Activated CD8-positive, alpha-beta T cell treated with anti-CD3 and anti-CD28 coated beads, Interleukin-2, amount 10 ng/mL, durations not matched to agents 7 days and 5 days (primary cell): ENCODE measurements around the gene AGMO. TPM values are rescaled to one million over a fixed set of nuclear protein-coding genes. Genes with fewer than 3 reads are reported as not detected.

Experiments used
- ATAC-seq: fragments of 150-1000 bp; cut with Tn5 transposase; one replicate; pipeline ENCODE4 v1.10.0; 2021; ENCODE audit warnings: moderate library complexity
- CTCF ChIA-PET: fragments of 350-600 bp; sonication (Branson Sonifier 250); formaldehyde crosslinking; loops from one replicate; lab custom pipeline; 2021; ENCODE audit warnings: antibody characterized with exemption; lab: Charles Lee
- POLR2A ChIA-PET: fragments of 350-600 bp; sonication (Branson Sonifier 250); formaldehyde crosslinking; loops from one replicate; lab custom pipeline; 2021; ENCODE audit warnings: antibody characterized with exemption; lab: Charles Lee
- DNase-seq: peaks from one replicate; pipeline ENCODE4 v3.0.0-alpha.2; 2020
- H3K27ac Mint-ChIP-seq: one replicate; pipeline ENCODE4 v1.8.0; 2021; ENCODE audit warnings: mild to moderate bottlenecking, mixed read lengths
- H3K27me3 Mint-ChIP-seq: one replicate; pipeline ENCODE4 v1.8.0; 2021; ENCODE audit warnings: low read depth, mixed read lengths
- H3K36me3 Mint-ChIP-seq: one replicate; pipeline ENCODE4 v1.8.0; 2021; ENCODE audit warnings: low read depth, mixed read lengths
- H3K4me1 Mint-ChIP-seq: one replicate; pipeline ENCODE4 v1.8.0; 2021; ENCODE audit warnings: low read depth, mixed read lengths
- H3K4me3 Mint-ChIP-seq: one replicate; pipeline ENCODE4 v1.8.0; 2021; ENCODE audit warnings: mild to moderate bottlenecking, mixed read lengths
- H3K9me3 Mint-ChIP-seq: one replicate; pipeline ENCODE4 v1.8.0; 2022; ENCODE audit warnings: mixed read lengths; ENCODE audit not compliant: insufficient read depth
- total RNA-seq, 2 experiments: library from RNA; stranded (reverse); gene quantifications; one replicate each; pipeline ENCODE4 v1.2.3, GENCODE V29; 2021

The AGMO gene
- total RNA-seq, 2 experiments from 2014 or later: not detected

GRCh38 chr7:15174485-15174884 lies 387.3 kb downstream of the AGMO start:
- POLR2A ChIA-PET: no interaction called here
- H3K36me3 Mint-ChIP-seq: no peaks in the 10 kb centered on the region

DNA sequence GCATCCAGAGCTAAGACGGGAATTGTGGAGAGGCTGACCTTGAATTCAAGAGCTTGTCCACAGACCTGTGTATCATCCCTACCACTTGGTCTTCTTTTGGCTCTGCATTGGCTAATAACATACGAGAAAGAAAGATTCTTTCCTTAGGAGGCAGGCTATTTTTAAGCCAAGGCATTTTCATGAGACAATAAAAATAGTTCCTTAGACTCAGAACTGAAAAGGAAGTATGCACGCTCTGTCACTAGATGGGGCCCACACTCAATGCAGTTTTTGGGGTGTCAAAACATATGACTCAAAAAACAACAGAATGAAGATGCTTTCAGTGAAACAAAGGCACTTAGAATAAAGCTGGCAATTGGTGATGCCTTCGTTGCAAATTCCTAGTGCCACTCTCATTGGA lies 393.3 kb downstream of the AGMO start:
- no peaks in the 10 kb centered on the region for H3K4me1 Mint-ChIP-seq
- POLR2A ChIA-PET: no interaction called here
- H3K9me3 Mint-ChIP-seq: no peaks in the 10 kb centered on the region
- ATAC-seq: no peak
- H3K27me3 Mint-ChIP-seq: no peaks in the 10 kb centered on the region
- CTCF ChIA-PET: no interaction called here
- H3K4me3 Mint-ChIP-seq: no peak overlapping the region
- H3K27ac Mint-ChIP-seq: no peak overlapping the region
- DNase-seq: no peak
- H3K36me3 Mint-ChIP-seq: no peaks in the 10 kb centered on the region

More at GRCh38 chr7:15174485-15174884, 387.3 kb downstream of the AGMO start:
- CTCF ChIA-PET: no interaction called here
- Mint-ChIP-seq H3K27ac (no peak overlapping the region), H3K4me1 (no peaks in the 10 kb centered on the region), H3K9me3 (no peaks in the 10 kb centered on the region), H3K27me3 (no peaks in the 10 kb centered on the region), H3K4me3 (no peak overlapping the region)
- no peak for DNase-seq
- no peak for ATAC-seq

DNA sequence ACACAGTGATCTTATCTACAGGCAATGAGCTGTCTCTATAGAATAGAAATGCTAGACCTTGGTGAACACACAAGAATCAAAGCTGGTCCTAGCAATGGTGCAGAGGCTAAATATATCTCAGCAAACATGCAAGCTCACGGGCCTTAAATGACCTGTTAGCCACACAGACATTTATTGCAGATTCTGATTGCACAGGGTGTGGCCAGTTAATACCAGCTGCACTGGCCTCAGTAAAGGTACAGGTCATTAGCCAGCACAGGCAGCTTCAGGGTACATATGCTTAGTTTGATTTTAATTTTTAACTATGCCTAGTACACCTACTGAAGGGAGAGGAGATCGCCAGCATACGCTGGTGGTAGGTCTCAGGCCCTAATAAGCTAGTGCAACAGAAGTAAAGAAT lies 393.9 kb downstream of the AGMO start:
- DNase-seq: no peak
- H3K27ac Mint-ChIP-seq: no peak overlapping the region
- no peaks in the 10 kb centered on the region for H3K36me3 Mint-ChIP-seq
- H3K4me1 Mint-ChIP-seq: no peaks in the 10 kb centered on the region
- H3K27me3 Mint-ChIP-seq: no peaks in the 10 kb centered on the region
- POLR2A ChIA-PET: no interaction called here
- H3K9me3 Mint-ChIP-seq: no peaks in the 10 kb centered on the region
- ATAC-seq: no peak
- CTCF ChIA-PET: no interaction called here
- no peak overlapping the region for H3K4me3 Mint-ChIP-seq

- CTCF ChIA-PET: no interaction called here
- Mint-ChIP-seq H3K9me3 (no peaks in the 10 kb centered on the region), H3K27ac (no peak overlapping the region), H3K4me1 (no peaks in the 10 kb centered on the region), H3K4me3 (no peak overlapping the region), H3K27me3 (no peaks in the 10 kb centered on the region), H3K36me3 (no peaks in the 10 kb centered on the region)
- ATAC-seq (no peak), DNase-seq (no peak)
- POLR2A ChIA-PET: no interaction called here
Measured at GRCh38 chr7:15166620-15167019, 395.2 kb downstream of the AGMO start.

- H3K36me3 Mint-ChIP-seq: no peaks in the 10 kb centered on the region
- POLR2A ChIA-PET: no interaction called here
- H3K27ac Mint-ChIP-seq: no peak overlapping the region
- H3K9me3 Mint-ChIP-seq: no peaks in the 10 kb centered on the region
- H3K27me3 Mint-ChIP-seq: no peaks in the 10 kb centered on the region
- DNase-seq (no peak), ATAC-seq (no peak)
- no peaks in the 10 kb centered on the region for H3K4me1 Mint-ChIP-seq
- CTCF ChIA-PET: no interaction called here
- no peak overlapping the region for H3K4me3 Mint-ChIP-seq
Measured at GRCh38 chr7:15159261-15159660, 402.6 kb downstream of the AGMO start.

DNA sequence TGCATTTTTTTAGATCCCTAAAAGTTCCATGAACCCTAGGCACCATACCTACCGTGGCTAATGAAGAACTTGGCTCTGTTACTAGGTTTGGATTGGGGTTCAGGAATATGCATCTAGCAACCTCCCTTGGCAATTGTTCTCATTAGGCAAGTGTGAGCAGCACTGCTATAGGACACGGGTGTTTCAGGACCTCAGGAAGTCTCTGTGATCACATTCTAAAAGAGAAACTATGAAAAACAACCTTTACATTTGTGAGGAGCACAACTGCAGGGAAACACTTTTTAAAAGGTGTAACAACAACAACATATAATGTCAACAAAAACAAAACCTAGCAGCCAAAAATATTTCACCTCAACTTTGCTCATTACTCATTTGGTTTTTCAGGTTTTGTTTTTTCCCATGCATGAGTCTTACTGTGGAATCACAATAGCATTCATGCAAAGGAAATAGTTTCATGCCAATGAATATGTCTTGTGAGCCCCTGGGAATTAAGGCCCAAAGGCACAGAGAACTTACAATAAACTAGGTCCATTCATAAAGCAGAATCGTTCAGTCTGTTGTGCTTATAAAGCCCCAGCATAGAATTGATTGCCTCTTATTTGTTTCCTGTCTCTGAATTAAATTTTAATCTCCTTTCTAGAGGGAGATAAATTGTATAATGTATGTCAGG lies 403.5 kb downstream of the AGMO start:
- H3K27me3 Mint-ChIP-seq: no peaks in the 10 kb centered on the region
- no peaks in the 10 kb centered on the region for H3K4me1 Mint-ChIP-seq
- CTCF ChIA-PET: no interaction called here
- H3K4me3 Mint-ChIP-seq: no peak overlapping the region
- no peak for ATAC-seq
- peaks cover 6% of the 10 kb centered on the region for H3K9me3 Mint-ChIP-seq
- POLR2A ChIA-PET: no interaction called here
- H3K36me3 Mint-ChIP-seq: no peaks in the 10 kb centered on the region
- no peak for DNase-seq
- H3K27ac Mint-ChIP-seq: no peak overlapping the region

Other genes with a start within 250 kb of the AGMO start
- gene MEOX2, start 124.7 kb upstream of the AGMO start, total RNA-seq: not detected